Astrocyte of the spinal cord (primary cell): ENCODE data around the gene TNFSF11.
A peak's percentile ranks its signal among the peaks of the same experiment; 100 is the strongest.

Experiments
- DNase-seq: peaks from one replicate; pipeline ENCODE4 v3.0.0; 2011; ENCODE audit warnings: low read depth, low spot score
- H3K4me3 ChIP-seq: 2 replicates; pipeline ENCODE4 v1.5.1; 2011; ENCODE audit warnings: low read depth, mild to moderate bottlenecking, low read length, moderate library complexity
- CTCF ChIP-seq: IDR thresholded peaks from 2 replicates; pipeline ENCODE4 v1.5.1; 2012; ENCODE audit warnings: low read depth, mild to moderate bottlenecking, low read length, inconsistent platforms
- in situ Hi-C: cut with HindIII; loops from 2 replicates; pipeline ENCODE4 v1.10.0; 2017; ENCODE audit warnings: low sequenced_read_pairs

The TNFSF11 gene

GRCh38 chr13:42533336-42533591 is 40.7 kb upstream of the TNFSF11 start:
- no peak for TF ChIP-seq CTCF
- no peak for DNase-seq
- in situ Hi-C loops = no loop called here
- no peak overlapping the region for H3K4me3 ChIP-seq

- in situ Hi-C loops = no loop called here
- no peak for TF ChIP-seq CTCF
- H3K4me3 ChIP-seq = no peak overlapping the region
- DNase-seq = no peak
Measured at GRCh38 chr13:42534785-42535184, 39.2 kb upstream of the TNFSF11 start.

GRCh38 chr13:42538996-42539395 is 35.0 kb upstream of the TNFSF11 start:
- TF ChIP-seq CTCF = no peak
- in situ Hi-C loops = no loop called here
- DNase-seq = no peak
- H3K4me3 ChIP-seq = no peak overlapping the region

- H3K4me3 ChIP-seq = no peak overlapping the region
- peak; percentile 52 for DNase-seq
- in situ Hi-C loops = no loop called here
- TF ChIP-seq CTCF = no peak
Measured at GRCh38 chr13:42539670-42540069, 34.3 kb upstream of the TNFSF11 start.

GRCh38 chr13:42543215-42543797 is 30.6 kb upstream of the TNFSF11 start:
- no peak for DNase-seq
- TF ChIP-seq CTCF = no peak
- H3K4me3 ChIP-seq = no peak overlapping the region
- in situ Hi-C loops = no loop called here

- no peak overlapping the region for H3K4me3 ChIP-seq
- no peak for TF ChIP-seq CTCF
- peak; percentile 30 for DNase-seq
- in situ Hi-C loops = no loop called here
Measured at GRCh38 chr13:42544246-42544926, 29.6 kb upstream of the TNFSF11 start.
